WERI-Rb-1 (cell line): ENCODE measurements around the gene QSOX1.

Experiments used
- DNase-seq: peaks from one replicate; pipeline ENCODE4 v3.0.0-alpha.2; 2020
- H3K27ac ChIP-seq: fragments of 250-450 bp; sonication (Bioruptor Pico); 2 replicates; pipeline ENCODE4 v1.5.1; 2020; ENCODE audit warnings: mild to moderate bottlenecking, moderate library complexity
- H3K27me3 ChIP-seq: fragments of 250-450 bp; sonication (Bioruptor Pico); 2 replicates; pipeline ENCODE4 v1.5.1; 2021; ENCODE audit warnings: mild to moderate bottlenecking, low read depth, moderate library complexity; ENCODE audit not compliant: insufficient read depth, severe bottlenecking
- H3K36me3 ChIP-seq: fragments of 250-450 bp; sonication (Bioruptor Pico); 2 replicates; pipeline ENCODE4 v1.5.1; 2020; ENCODE audit warnings: mild to moderate bottlenecking, moderate library complexity
- H3K4me3 ChIP-seq: 2 replicates; pipeline ENCODE4 v1.5.1; 2011; ENCODE audit warnings: low read depth, mild to moderate bottlenecking, control low read depth, low read length
- H3K9me3 ChIP-seq: fragments of 250-450 bp; sonication (Bioruptor Pico); 2 replicates; pipeline ENCODE4 v1.5.1; 2021; ENCODE audit warnings: mild to moderate bottlenecking, moderate library complexity; ENCODE audit not compliant: severe bottlenecking
- CTCF ChIP-seq: IDR thresholded peaks from 2 replicates; pipeline ENCODE4 v1.5.1; 2011; ENCODE audit warnings: low read depth, mild to moderate bottlenecking, control low read depth, inconsistent platforms, low read length

Gene QSOX1

GRCh38 chr1:180157108-180157507, 2.4 kb downstream of the QSOX1 start:
- Histone ChIP-seq H3K27ac (no peak overlapping the region), H3K9me3 (no peaks in the 10 kb centered on the region), H3K4me3 (no peak overlapping the region), H3K27me3 (no peaks in the 10 kb centered on the region), H3K36me3 (peaks cover 3% of the 10 kb centered on the region)
- no peak for TF ChIP-seq CTCF
- no peak for DNase-seq

- Histone ChIP-seq H3K27me3 (no peaks in the 10 kb centered on the region), H3K27ac (no peak overlapping the region), H3K4me3 (no peak overlapping the region), H3K9me3 (no peaks in the 10 kb centered on the region), H3K36me3 (peaks cover 3% of the 10 kb centered on the region)
- TF ChIP-seq CTCF = no peak
- no peak for DNase-seq
Observed at GRCh38 chr1:180157576-180158057, 2.9 kb downstream of the QSOX1 start.

GRCh38 chr1:180158149-180159147, 3.8 kb downstream of the QSOX1 start:
- TF ChIP-seq CTCF = no peak
- Histone ChIP-seq H3K27me3 (no peaks in the 10 kb centered on the region), H3K27ac (no peak overlapping the region), H3K36me3 (peaks cover 3% of the 10 kb centered on the region), H3K9me3 (no peaks in the 10 kb centered on the region), H3K4me3 (no peak overlapping the region)
- no peak for DNase-seq

- Histone ChIP-seq H3K27me3 (no peaks in the 10 kb centered on the region), H3K27ac (no peak overlapping the region), H3K4me3 (no peak overlapping the region), H3K9me3 (peaks cover 4% of the 10 kb centered on the region), H3K36me3 (no peaks in the 10 kb centered on the region; the same call in 1 of the 2 replicates)
- no peak for DNase-seq
- no peak for TF ChIP-seq CTCF
Observed at GRCh38 chr1:180160357-180160756, 5.7 kb downstream of the QSOX1 start.

GRCh38 chr1:180163041-180163440, 8.4 kb downstream of the QSOX1 start:
- no peak for TF ChIP-seq CTCF
- DNase-seq = no peak
- Histone ChIP-seq H3K4me3 (no peak overlapping the region), H3K36me3 (peaks cover 3% of the 10 kb centered on the region), H3K27me3 (no peaks in the 10 kb centered on the region), H3K27ac (no peak overlapping the region), H3K9me3 (peaks cover 4% of the 10 kb centered on the region)
